HG02973 (cell line): ENCODE data around the gene NAA10.

Experiments used
- ATAC-seq: cut with Tn5 transposase; IDR thresholded peaks from one replicate; pipeline ENCODE4 v1.9.1; 2021; ENCODE audit warnings: moderate library complexity; ENCODE audit not compliant: unreplicated experiment

The NAA10 gene

GRCh38 chrX:153967536-153968224 is 32.8 kb upstream of the NAA10 start:
- no peak for ATAC-seq

GRCh38 chrX:153966841-153967535 is 32.2 kb upstream of the NAA10 start:
- ATAC-seq, result no peak

DNA sequence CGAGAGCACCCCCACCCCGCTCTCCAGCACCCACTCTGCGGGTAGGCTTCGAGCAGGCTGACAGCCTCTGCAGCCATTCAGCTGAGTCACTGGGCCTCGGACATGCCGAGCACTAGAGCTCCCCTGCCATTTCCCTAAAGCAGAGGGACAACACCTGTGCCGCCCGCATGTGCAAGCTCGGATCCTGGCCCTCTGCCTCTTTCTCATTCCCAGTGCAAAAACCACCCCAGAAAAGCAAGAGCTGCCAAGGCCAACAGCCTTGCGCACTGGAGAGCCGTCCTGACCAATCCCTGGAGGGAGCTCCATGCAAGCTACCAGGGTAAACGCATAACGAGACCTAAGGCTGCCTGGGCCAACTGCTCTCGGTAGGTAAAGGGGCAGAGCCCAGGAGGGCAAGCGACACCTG is 31.4 kb upstream of the NAA10 start:
- ATAC-seq, result no peak

GRCh38 chrX:153965406-153965805 is 30.6 kb upstream of the NAA10 start:
- no peak for ATAC-seq

DNA sequence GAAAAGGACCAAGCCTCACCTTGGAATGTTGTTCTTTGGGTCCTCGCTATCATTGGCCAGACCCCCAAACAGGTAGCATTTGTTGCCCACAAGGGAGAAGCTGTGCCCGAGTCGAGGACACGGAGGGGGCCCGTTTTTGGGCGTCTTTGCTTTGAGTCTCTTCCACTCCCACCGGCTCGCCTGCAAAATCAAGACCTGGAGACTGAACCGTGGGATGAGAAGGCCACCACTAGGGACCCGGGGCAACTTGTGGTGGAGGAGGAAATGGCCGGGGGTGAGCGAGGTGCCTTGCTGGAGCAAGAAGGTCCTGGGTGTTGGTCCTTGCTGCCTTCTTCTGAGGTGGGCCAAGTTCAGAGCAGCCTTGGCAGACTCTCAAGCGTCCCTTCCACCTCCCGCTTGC is 29.3 kb upstream of the NAA10 start:
- ATAC-seq, result no peak

DNA sequence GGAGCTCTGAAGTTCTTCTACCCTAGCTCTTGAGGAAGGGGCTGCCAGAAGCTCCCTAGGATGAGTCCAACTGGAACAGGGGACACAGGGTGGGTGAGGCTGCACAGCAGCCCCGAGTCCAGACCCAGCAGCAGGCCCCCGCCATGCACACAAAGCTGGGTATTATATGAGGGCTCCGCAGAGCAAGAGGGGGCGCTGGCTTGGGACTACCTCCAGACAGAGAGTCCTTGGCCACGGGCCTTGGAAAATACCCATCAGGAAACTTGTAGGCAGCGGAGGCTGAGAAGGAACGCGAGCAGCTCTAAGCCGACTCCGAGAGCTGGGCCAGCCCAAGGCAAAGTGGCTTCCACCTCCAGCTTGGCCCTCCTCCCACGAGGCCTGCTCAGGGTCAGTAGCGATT is 28.7 kb upstream of the NAA10 start:
- ATAC-seq, result no peak

DNA sequence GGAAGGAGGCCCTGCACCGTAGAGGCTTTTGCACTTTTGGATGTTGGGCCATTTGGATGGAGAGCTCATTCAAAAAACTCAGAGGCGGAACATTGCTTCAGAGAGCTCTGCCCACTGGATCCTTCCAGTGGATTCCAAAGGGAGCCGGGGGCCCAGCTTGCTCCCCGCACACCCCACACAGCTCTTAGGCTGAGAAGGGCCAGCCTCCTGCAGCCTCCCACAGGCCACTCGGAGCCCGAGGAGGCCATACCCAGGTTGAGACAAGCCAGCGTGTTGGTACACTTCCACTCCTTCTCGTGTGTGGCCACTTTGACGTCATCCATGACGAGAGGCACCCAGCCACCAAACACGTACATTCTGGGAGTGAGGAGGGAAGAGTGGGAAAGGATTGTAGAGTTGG is 26.5 kb upstream of the NAA10 start:
- no peak for ATAC-seq

GRCh38 chrX:153960786-153961185 is 25.9 kb upstream of the NAA10 start:
- ATAC-seq, result no peak

DNA sequence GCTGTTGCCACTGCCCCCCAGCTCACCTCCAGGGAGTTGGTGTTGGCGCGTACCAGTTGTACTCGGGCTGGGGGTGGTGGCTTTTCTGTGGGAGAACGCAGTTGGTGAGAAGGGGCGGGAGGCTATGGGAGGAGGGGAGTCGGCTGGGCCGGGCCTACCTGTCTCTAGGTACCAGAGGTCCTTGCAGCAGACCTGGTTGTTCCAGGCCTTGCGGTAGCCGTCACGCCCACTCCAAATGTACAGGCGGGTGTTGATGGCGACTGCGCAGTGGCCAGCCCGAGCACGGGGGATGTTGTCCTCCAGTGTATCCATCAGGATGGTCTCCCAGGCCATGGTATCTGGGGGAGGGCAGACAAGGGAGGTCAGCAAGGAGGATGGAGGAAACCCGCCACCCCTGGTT is 25.2 kb upstream of the NAA10 start:
- no peak for ATAC-seq

- ATAC-seq, result no peak
Observed at GRCh38 chrX:153959649-153960048, 24.8 kb upstream of the NAA10 start.

DNA sequence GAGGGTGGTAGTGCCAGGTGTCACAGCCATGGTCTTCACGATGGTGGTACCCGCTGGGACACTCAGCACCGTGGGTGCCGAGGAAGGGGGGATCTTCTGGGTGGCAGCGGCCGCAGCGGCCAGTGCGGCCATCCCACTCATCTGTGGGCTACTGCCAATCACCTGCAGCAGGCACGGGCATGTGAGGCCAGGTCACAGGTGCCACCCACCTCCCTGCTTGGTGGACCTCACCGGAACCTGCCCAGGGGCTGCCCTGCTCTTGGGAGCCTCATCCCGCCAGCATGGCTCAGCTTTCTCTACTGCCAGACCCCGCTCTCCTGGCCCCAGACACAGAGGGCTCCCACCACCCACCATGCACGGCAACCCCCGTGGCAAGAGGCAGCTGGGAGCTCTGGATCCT is 23.8 kb upstream of the NAA10 start:
- no peak for ATAC-seq

DNA sequence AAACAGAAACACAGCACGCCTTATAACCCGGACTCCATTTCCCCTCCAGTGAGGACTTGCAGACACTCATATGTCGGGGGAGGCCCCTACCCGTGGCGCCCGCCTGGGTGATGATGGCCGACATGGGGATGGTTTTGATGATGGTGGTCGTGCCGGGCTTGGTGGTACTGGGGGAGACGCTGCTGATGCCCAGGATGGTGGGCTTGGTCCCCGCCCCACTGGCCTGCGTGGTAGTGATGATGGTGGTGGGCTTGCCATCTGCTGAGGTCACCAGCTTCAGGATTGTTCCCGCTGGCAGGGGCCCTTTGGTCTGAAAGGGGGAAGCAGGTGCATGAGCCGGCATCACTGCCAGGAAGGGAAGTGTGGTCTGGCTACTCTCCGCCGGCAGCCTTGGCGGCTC is 22.4 kb upstream of the NAA10 start:
- ATAC-seq, result no peak

- ATAC-seq, result no peak
Observed at GRCh38 chrX:153956044-153956907, 21.4 kb upstream of the NAA10 start.

GRCh38 chrX:153955228-153955732 is 20.4 kb upstream of the NAA10 start:
- ATAC-seq, result no peak

GRCh38 chrX:153954558-153955227 is 19.9 kb upstream of the NAA10 start:
- ATAC-seq, result no peak

DNA sequence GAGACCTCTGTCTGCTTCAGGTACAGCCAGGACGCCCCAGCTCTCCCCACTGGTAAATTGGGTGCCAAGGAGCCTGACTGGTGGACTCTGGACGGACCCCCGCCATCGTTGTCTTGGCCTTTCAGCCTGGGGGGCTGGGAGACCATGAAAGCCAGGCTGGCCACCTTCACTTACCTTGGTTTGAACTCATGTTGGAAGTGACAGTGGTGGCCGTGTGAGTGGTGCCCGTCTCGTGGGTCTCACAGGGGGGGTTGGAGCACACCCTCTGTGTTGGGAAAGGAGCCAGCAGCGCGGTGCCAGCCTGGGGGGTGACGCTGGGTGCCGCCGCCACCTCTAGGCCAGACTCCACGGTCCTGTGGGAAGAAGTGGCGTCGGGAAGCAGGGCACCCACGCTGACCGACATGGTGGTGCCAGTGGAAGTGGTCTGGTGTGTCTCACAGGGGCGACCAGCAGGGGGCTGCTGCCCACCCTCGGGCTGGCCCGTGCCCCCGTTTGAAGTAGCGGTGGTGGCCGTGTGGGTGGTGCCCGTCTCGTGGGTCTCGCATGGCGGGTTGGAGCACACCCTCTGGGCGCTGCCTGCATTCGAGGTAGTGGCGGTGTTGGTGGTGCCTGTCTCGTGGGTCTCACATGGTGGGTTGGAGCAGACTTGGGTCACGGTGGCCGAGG is 19.2 kb upstream of the NAA10 start:
- ATAC-seq, result no peak

- no peak for ATAC-seq
Observed at GRCh38 chrX:153953342-153953830, 18.5 kb upstream of the NAA10 start.

DNA sequence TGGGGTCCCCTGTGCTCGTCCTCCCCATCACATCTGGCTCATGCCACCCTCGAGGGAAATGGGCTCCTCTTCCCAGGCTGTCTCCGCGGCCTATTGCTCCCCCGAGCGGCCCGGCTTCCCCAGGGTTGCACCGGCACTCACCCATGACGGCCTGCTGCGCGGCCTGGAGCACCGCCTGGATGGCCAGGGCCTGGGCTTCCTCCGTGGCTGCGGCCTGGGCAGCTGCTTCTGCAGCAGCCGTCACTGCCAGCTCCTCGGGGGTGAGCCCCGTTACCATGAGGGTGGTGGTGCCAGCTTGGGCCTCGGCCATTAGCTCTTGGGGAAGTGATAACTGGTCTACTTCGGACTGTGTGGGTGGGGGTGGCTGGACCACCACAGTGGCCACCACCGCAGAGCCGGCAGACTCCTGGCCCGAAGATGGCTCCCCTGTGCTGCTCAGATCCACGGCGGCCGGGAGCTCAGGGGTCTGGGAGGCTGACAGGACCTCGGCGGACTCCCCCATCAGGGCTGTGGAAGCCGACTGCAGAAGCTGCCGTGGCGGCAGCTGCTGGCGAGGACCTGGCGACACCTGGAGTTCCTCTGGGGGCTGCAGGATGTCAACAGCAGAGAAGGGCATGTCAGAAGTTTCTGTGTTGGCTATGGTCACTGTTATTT is 17.7 kb upstream of the NAA10 start:
- no peak for ATAC-seq

- no peak for ATAC-seq
Observed at GRCh38 chrX:153951683-153952372, 17.0 kb upstream of the NAA10 start.
